ENCODE data around the gene PRR7. TPM values are rescaled to one million over a fixed set of nuclear protein-coding genes. Genes with fewer than 3 reads are reported as not detected.

PRR7 gene
- polyA plus RNA-seq, 1 donor from 2014 or later: 46.6 TPM

GRCh38 chr5:177475563-177476427, 29.2 kb downstream of the PRR7 start:
- H3K27ac ChIP-seq (ENCODE audit: low read length): no peak overlapping the region
- H3K36me3 ChIP-seq (ENCODE audit: insufficient read depth, low read length): no peaks in the 10 kb centered on the region

GRCh38 chr5:177476531-177477233, 30.1 kb downstream of the PRR7 start:
- Histone ChIP-seq H3K9ac (ENCODE audit: low read length) (no peak overlapping the region), H3K9me3 (ENCODE audit: low read length) (no peaks in the 10 kb centered on the region), H3K27me3 (ENCODE audit: insufficient read depth, low read depth, low read length) (no peaks in the 10 kb centered on the region), H3F3A (ENCODE audit: insufficient read depth, low read length, poor library complexity, severe bottlenecking) (no peaks in the 10 kb centered on the region), H4K20me1 (ENCODE audit: insufficient read depth) (peaks cover 5% of the 10 kb centered on the region), H3K27ac (ENCODE audit: low read length) (no peak overlapping the region), H3K36me3 (ENCODE audit: insufficient read depth, low read length) (no peaks in the 10 kb centered on the region), H3K9me2 (ENCODE audit: insufficient read depth, low read length) (no peaks in the 10 kb centered on the region), H3K4me2 (ENCODE audit: low read length) (no peak overlapping the region), H3K4me3 (ENCODE audit: low read length) (no peak overlapping the region), H2AFZ (ENCODE audit: low read depth, low read length) (no peak overlapping the region), H3K79me2 (replicated peaks; ENCODE audit: insufficient read depth, low read length) (peaks cover 13% of the 10 kb centered on the region)
- no peak for TF ChIP-seq POLR2AphosphoS5 (IDR thresholded peaks at IDR 0.05)
- TF ChIP-seq MXI1 (conservative IDR thresholded peaks at IDR 0.05; ENCODE audit: poor library complexity, severe bottlenecking): no peak
- no peak for TF ChIP-seq REST (IDR thresholded peaks at IDR 0.05; ENCODE audit: borderline replicate concordance)
- TF ChIP-seq RAD21 (conservative IDR thresholded peaks at IDR 0.05): no peak
- TF ChIP-seq EZH2 (IDR thresholded peaks at IDR 0.05; ENCODE audit: borderline replicate concordance, insufficient read depth, low read length, poor library complexity, severe bottlenecking): no peak
- TF ChIP-seq CTCF (IDR thresholded peaks at IDR 0.05; ENCODE audit: poor library complexity, severe bottlenecking): no peak
- TF ChIP-seq TAF1 (IDR thresholded peaks at IDR 0.05; ENCODE audit: low read depth): no peak
- no peak for TF ChIP-seq EP300 (conservative IDR thresholded peaks at IDR 0.05; ENCODE audit: poor library complexity, severe bottlenecking)
- no peak for TF ChIP-seq SMC3 (conservative IDR thresholded peaks at IDR 0.05; ENCODE audit: poor library complexity)

More at GRCh38 chr5:177475563-177476427, 29.2 kb downstream of the PRR7 start:
- Histone ChIP-seq H2AFZ (ENCODE audit: low read depth, low read length) (no peak overlapping the region), H3K9me3 (ENCODE audit: low read length) (no peaks in the 10 kb centered on the region), H3K9ac (ENCODE audit: low read length) (no peak overlapping the region), H3K27me3 (ENCODE audit: insufficient read depth, low read depth, low read length) (no peaks in the 10 kb centered on the region), H3K9me2 (ENCODE audit: insufficient read depth, low read length) (no peaks in the 10 kb centered on the region), H3F3A (ENCODE audit: insufficient read depth, low read length, poor library complexity, severe bottlenecking) (no peaks in the 10 kb centered on the region), H3K4me3 (ENCODE audit: low read length) (no peak overlapping the region), H3K4me2 (ENCODE audit: low read length) (no peak overlapping the region), H4K20me1 (ENCODE audit: insufficient read depth) (peaks cover 11% of the 10 kb centered on the region), H3K79me2 (replicated peaks; ENCODE audit: insufficient read depth, low read length) (peaks cover 21% of the 10 kb centered on the region)
- TF ChIP-seq MXI1 (conservative IDR thresholded peaks at IDR 0.05; ENCODE audit: poor library complexity, severe bottlenecking): no peak
- TF ChIP-seq REST (IDR thresholded peaks at IDR 0.05; ENCODE audit: borderline replicate concordance): no peak
- no peak for TF ChIP-seq EZH2 (IDR thresholded peaks at IDR 0.05; ENCODE audit: borderline replicate concordance, insufficient read depth, low read length, poor library complexity, severe bottlenecking)
- no peak for TF ChIP-seq SMC3 (conservative IDR thresholded peaks at IDR 0.05; ENCODE audit: poor library complexity)
- TF ChIP-seq POLR2AphosphoS5 (IDR thresholded peaks at IDR 0.05): no peak
- TF ChIP-seq TAF1 (IDR thresholded peaks at IDR 0.05; ENCODE audit: low read depth): no peak
- no peak for TF ChIP-seq EP300 (conservative IDR thresholded peaks at IDR 0.05; ENCODE audit: poor library complexity, severe bottlenecking)
- TF ChIP-seq RAD21 (conservative IDR thresholded peaks at IDR 0.05): no peak
